ENCODE data around the gene BCL2L15. TPM values are rescaled to one million over a fixed set of nuclear protein-coding genes. Genes with fewer than 3 reads are reported as not detected.

The BCL2L15 gene
- total and polyA plus RNA-seq, 2 of the 8 experiments (the other 6 are each of a cell fraction or from before 2014, with no cell fraction given) = 0.32 to 0.36 TPM

GRCh38 chr1:113875714-113876113 is 11.7 kb downstream of the BCL2L15 start:
- TF ChIP-seq YY1 (IDR thresholded peaks at IDR 0.05; ENCODE audit: low read depth, low read length) (no peak), CREB1 (IDR thresholded peaks at IDR 0.05) (no peak), KDM5A (IDR thresholded peaks at IDR 0.05; ENCODE audit: low read length) (no peak), FOSL1 (IDR thresholded peaks at IDR 0.05; ENCODE audit: insufficient read depth, low read depth, low read length) (no peak)
- WGBS, 2 experiments (ENCODE audit: extremely low coverage in 1 of 2, insufficient coverage in 1 of 2, insufficient read length in 1 of 2, insufficient replicate concordance in 2 of 2, low coverage in 1 of 2, low lambda C conversion rate in 2 of 2, missing lambda C conversion rate in 1 of 2) = 95% methylated on average over 2 of the region's 2 CpGs; no CpG with 5 or more reads in 1 of the 2 experiments
- H2BK5ac ChIP-seq (ENCODE audit: low read depth, low read length) = no peak overlapping the region
- DNase-seq (ENCODE audit: low read depth in 1 of 2, low spot score in 2 of 2) = no peak
- ChIA-PET CTCF (ENCODE audit: partially characterized antibody) (interaction anchor here (0.6 to 1.8 kb wide), 6 partner anchors 9 to 1011 kb away, joined by 3 to 7 read pairs (median 4); no protein-coding TSS in a partner anchor), POLR2A (ENCODE audit: partially characterized antibody) (no interaction called here)
- no peaks in the 10 kb centered on the region for H3K9me3 ChIP-seq (ENCODE audit: insufficient read depth in 2 of 2, low read depth in 1 of 2, low read length in 1 of 2)
- H3K14ac ChIP-seq (ENCODE audit: insufficient read length) = no peak overlapping the region
- H3K27me3 ChIP-seq (replicated peaks in 1 of 4; ENCODE audit: control insufficient read depth in 3 of 4, extremely low read depth in 1 of 4, insufficient read depth in 3 of 4, low read length in 3 of 4) = no peaks in the 10 kb centered on the region; a peak in 1 of 7 replicates
- H2BK120ac ChIP-seq (replicated peaks; ENCODE audit: low read depth, low read length) = no peak overlapping the region
- H2BK12ac ChIP-seq (ENCODE audit: low read depth, low read length) = no peak overlapping the region
- H3K4me1 ChIP-seq (replicated peaks in 1 of 4; ENCODE audit: control insufficient read depth in 3 of 4, insufficient read depth in 4 of 4, low read length in 3 of 4) = no peaks in the 10 kb centered on the region
- no peak overlapping the region for H2BK20ac ChIP-seq (ENCODE audit: low read length)
- no peak overlapping the region for H3K4me3 ChIP-seq (ENCODE audit: extremely low read depth in 1 of 4, insufficient read depth in 2 of 4, low read depth in 3 of 4, low read length in 4 of 4)
- no peak overlapping the region for H3K27ac ChIP-seq (ENCODE audit: low read depth, low read length)
- no peak overlapping the region for H4K91ac ChIP-seq (replicated peaks; ENCODE audit: insufficient read length, low read length)
- H4K8ac ChIP-seq (ENCODE audit: extremely low read depth, insufficient read depth, low read length) = no peak overlapping the region
- no peaks in the 10 kb centered on the region; the same call in 1 of the 2 replicates for H3K23me2 ChIP-seq (ENCODE audit: low read depth, low read length)
- no peak overlapping the region for H2BK15ac ChIP-seq (ENCODE audit: low read length)
- no peaks in the 10 kb centered on the region for H3K79me2 ChIP-seq (ENCODE audit: control insufficient read depth in 1 of 2, insufficient read depth in 2 of 2, low read length in 2 of 2)
- H3K79me1 ChIP-seq (ENCODE audit: low read depth, low read length) = no peaks in the 10 kb centered on the region
- no peak overlapping the region for H2AK5ac ChIP-seq (ENCODE audit: low read depth, low read length)
- no peak overlapping the region for H3K4ac ChIP-seq (replicated peaks; ENCODE audit: insufficient read length, low read depth, low read length)
- no peak for FAIRE-seq
- no peak overlapping the region for H3K23ac ChIP-seq (ENCODE audit: insufficient read length)
- no peak overlapping the region for H3K56ac ChIP-seq (replicated peaks; ENCODE audit: insufficient read length, low read depth, low read length)
- H3K9ac ChIP-seq (replicated peaks in 1 of 4; ENCODE audit: extremely low read depth in 1 of 4, low read depth in 3 of 4, low read length in 3 of 4) = no peak overlapping the region
- H2AFZ ChIP-seq (ENCODE audit: low read length) = no peak overlapping the region
- H4K5ac ChIP-seq (ENCODE audit: insufficient read length, low read depth, low read length) = no peak overlapping the region
- no peaks in the 10 kb centered on the region for H3K36me3 ChIP-seq (ENCODE audit: control insufficient read depth in 2 of 4, insufficient read depth in 4 of 4, low read length in 3 of 4)
- no peaks in the 10 kb centered on the region for H4K20me1 ChIP-seq (replicated peaks in 1 of 2; ENCODE audit: control insufficient read depth in 1 of 2, insufficient read depth in 2 of 2, low read length in 2 of 2)
- H3K4me2 ChIP-seq (ENCODE audit: insufficient read depth in 1 of 2, low read depth in 2 of 2, low read length in 2 of 2) = no peak overlapping the region
- no peak overlapping the region for H3K18ac ChIP-seq (ENCODE audit: extremely low read depth, low read length)
